HCT116 (cell line): Measurements from ENCODE around the gene SRGAP3. TPM values are rescaled to one million over a fixed set of nuclear protein-coding genes. Genes with fewer than 3 reads are reported as not detected.

ENCODE experiments used
- ATAC-seq: fragments of 200-7000 bp; cut with Tn5 transposase; 2 replicates; pipeline ENCODE4 v1.9.1; 2020; ENCODE audit warnings: mild to moderate bottlenecking, moderate library complexity
- BruUV-seq: library from RNA; stranded (reverse); fragments of 400-500 nt; replicated peaks from 2 replicates; lab custom pipeline; 2021; lab: Mats Ljungman, UMichigan
- CTCF ChIA-PET: fragments of 300-600 bp; sonication (Branson Sonifier 250); formaldehyde crosslinking; loops from one replicate; lab custom pipeline; 2021; ENCODE audit warnings: antibody characterized with exemption; lab: Charles Lee
- POLR2A ChIA-PET: fragments of 300-600, 350-600 bp; sonication (Branson Sonifier 250); formaldehyde crosslinking; loops from one replicate; lab custom pipeline; 2021; ENCODE audit warnings: antibody characterized with exemption; lab: Charles Lee
- RAD21 ChIA-PET, 2 experiments: fragments of 300-600 bp; sonication (Branson Sonifier 250); formaldehyde crosslinking; loops; one replicate each; lab custom pipeline; 2023; ENCODE audit warnings: low total read pairs in 2 of 2; ENCODE audit not compliant: uncharacterized antibody in 2 of 2, unreplicated experiment in 2 of 2, low non-redundant PET in 1 of 2; lab: Charles Lee
- DNase-seq: peaks from one replicate; pipeline ENCODE4 v3.0.0-alpha.2; 2010; ENCODE audit warnings: low read depth, low spot score
- H2AFZ ChIP-seq: fragments of 200-600 bp; shearing (Covaris generic), sonication (generic); 2 replicates; pipeline ENCODE4 v1.6.1; 2017; ENCODE audit warnings: low read depth, mixed run types, mixed read lengths, antibody characterized with exemption, low read length; ENCODE audit not compliant: poor library complexity, severe bottlenecking
- H3K27ac ChIP-seq: 2 replicates; pipeline ENCODE4 v1.5.1; 2012; ENCODE audit warnings: low read depth, low read length
- H3K27me3 ChIP-seq: fragments of 200-600 bp; sonication (generic); 2 replicates; pipeline ENCODE4 v1.6.1; 2016; ENCODE audit warnings: mixed run types, low read length, mixed read lengths; ENCODE audit not compliant: insufficient read depth
- H3K36me3 ChIP-seq, 2 experiments: fragments of 200-500 bp in 1 of 2; fragments of 200-600 bp in 1 of 2; sonication (Bioruptor generic) in 1 of 2; sonication (generic) in 1 of 2; 2 replicates each; pipeline versions ENCODE4 v1.5.1 to v1.6.1; 2014 to 2016; ENCODE audit warnings: low read length in 2 of 2, inconsistent platforms in 1 of 2, mixed read lengths in 1 of 2, mixed run types in 1 of 2; ENCODE audit not compliant: insufficient read depth in 2 of 2, control insufficient read depth in 1 of 2
- H3K4me1 ChIP-seq, 2 experiments: fragments of 200-600 bp in 1 of 2; sonication (generic) in 1 of 2; 2 replicates each; pipeline versions ENCODE4 v1.5.1 to v1.6.1; 2012 to 2017; ENCODE audit warnings: low read length in 2 of 2, inconsistent platforms in 1 of 2, mild to moderate bottlenecking in 1 of 2, mixed read lengths in 1 of 2, mixed run types in 1 of 2, moderate library complexity in 1 of 2; ENCODE audit not compliant: insufficient read depth in 2 of 2, control insufficient read depth in 1 of 2
- H3K4me2 ChIP-seq: fragments of 200-600 bp; sonication (generic); 2 replicates; pipeline ENCODE4 v1.6.1; 2017; ENCODE audit warnings: mixed run types, low read length, mixed read lengths
- H3K4me3 ChIP-seq, 2 experiments: fragments of 200-600 bp in 1 of 2; sonication (generic) in 1 of 2; replicated peaks in 1 of 2; 2 replicates each; pipeline ENCODE4 v1.5.1; 2011 to 2016; ENCODE audit warnings: low read length in 2 of 2, control low read depth in 1 of 2, low read depth in 1 of 2, mild to moderate bottlenecking in 1 of 2, mixed read lengths in 1 of 2, mixed run types in 1 of 2
- H3K79me2 ChIP-seq: fragments of 200-600 bp; sonication (generic); 2 replicates; pipeline ENCODE4 v1.6.1; 2017; ENCODE audit warnings: mild to moderate bottlenecking, mixed run types, low read length, moderate library complexity, mixed read lengths; ENCODE audit not compliant: insufficient read depth
- H3K9ac ChIP-seq: fragments of 200-600 bp; sonication (generic); 2 replicates; pipeline ENCODE4 v1.6.1; 2016; ENCODE audit warnings: low read length, mixed read lengths
- H3K9me2 ChIP-seq: fragments of 200-600 bp; sonication (generic), shearing (Covaris generic); 2 replicates; pipeline ENCODE4 v1.6.1; 2017; ENCODE audit warnings: mixed run types, mild to moderate bottlenecking, moderate library complexity; ENCODE audit not compliant: insufficient read depth
- H3K9me3 ChIP-seq, 2 experiments: fragments of 200-500 bp in 1 of 2; fragments of 200-600 bp in 1 of 2; sonication (Bioruptor generic) in 1 of 2; sonication (generic) in 1 of 2; 2 replicates each; pipeline ENCODE4 v1.6.1; 2014 to 2017; ENCODE audit warnings: low read length in 2 of 2, mixed read lengths in 2 of 2, inconsistent platforms in 1 of 2, low read depth in 1 of 2, mild to moderate bottlenecking in 1 of 2, mixed run types in 1 of 2, moderate library complexity in 1 of 2; ENCODE audit not compliant: control insufficient read depth in 1 of 2, insufficient read depth in 1 of 2
- H4K20me1 ChIP-seq: fragments of 200-600 bp; sonication (generic), shearing (Covaris generic); 2 replicates; pipeline ENCODE4 v1.6.1; 2017; ENCODE audit warnings: mixed run types, mild to moderate bottlenecking, moderate library complexity; ENCODE audit not compliant: insufficient read depth
- CBX3 ChIP-seq: IDR thresholded peaks from 2 replicates; pipeline ENCODE4 v1.6.1; 2012; ENCODE audit warnings: low read depth
- ELF1 ChIP-seq: IDR thresholded peaks from 2 replicates; pipeline ENCODE4 v1.6.1; 2012; ENCODE audit warnings: low read depth, borderline replicate concordance
- EZH2 ChIP-seq: fragments of 200-600 bp; sonication (generic); IDR thresholded peaks from 2 replicates; pipeline ENCODE4 v1.6.1; 2017; ENCODE audit warnings: antibody characterized with exemption, mixed run types
- FOSL1 ChIP-seq: IDR thresholded peaks from 2 replicates; pipeline ENCODE4 v1.6.1; 2012; ENCODE audit warnings: low read depth
- JUND ChIP-seq: IDR thresholded peaks from 2 replicates; pipeline ENCODE4 v1.6.1; 2012
- POLR2AphosphoS5 ChIP-seq: IDR thresholded peaks from 2 replicates; pipeline ENCODE4 v1.6.1; 2011; ENCODE audit warnings: mild to moderate bottlenecking, low read depth, low read length, moderate library complexity
- SIN3A ChIP-seq: IDR thresholded peaks from 2 replicates; pipeline ENCODE4 v1.6.1; 2012; ENCODE audit warnings: low read depth
- SP1 ChIP-seq: IDR thresholded peaks from 2 replicates; pipeline ENCODE4 v1.6.1; 2012; ENCODE audit warnings: low read depth
- SRF ChIP-seq: IDR thresholded peaks from 2 replicates; pipeline ENCODE4 v1.6.1; 2012; ENCODE audit warnings: low read depth
- TCF7L2 ChIP-seq: IDR thresholded peaks from 2 replicates; pipeline ENCODE4 v1.7.0; 2011; ENCODE audit warnings: borderline replicate concordance, inconsistent platforms; ENCODE audit not compliant: insufficient read depth, insufficient read length; ENCODE audit errors: extremely low read depth
- YY1 ChIP-seq: IDR thresholded peaks from 2 replicates; pipeline ENCODE4 v1.6.1; 2011; ENCODE audit warnings: low read length, low read depth, moderate library complexity, mild to moderate bottlenecking; ENCODE audit not compliant: insufficient replicate concordance; ENCODE audit errors: extremely low read depth
- ZFX ChIP-seq: fragments of 450-650 bp; IDR thresholded peaks from 2 replicates; pipeline ENCODE4 v1.6.1; 2017
- ZNF274 ChIP-seq: fragments of 200-500 bp; sonication (Bioruptor generic); IDR thresholded peaks from 2 replicates; pipeline ENCODE4 v1.6.1; 2014; ENCODE audit warnings: mild to moderate bottlenecking, low read depth, low read length, inconsistent platforms
- intact Hi-C: fragments of 100-400 bp; cut with micrococcal nuclease; formaldehyde crosslinking; loops from 2 replicates; pipeline ENCODE4 v1.10.0; 2022
- total RNA-seq: library from RNA; stranded (reverse); gene quantifications from one replicate; pipeline ENCODE4 v1.2.1, GENCODE V29; 2021; ENCODE audit not compliant: unreplicated experiment
- TF ChIP-seq, protein P1 (sequence below): IDR thresholded peaks from 2 replicates; pipeline ENCODE4 v1.6.1; 2012
- TF ChIP-seq, protein P2 (sequence below): IDR thresholded peaks from 2 replicates; pipeline ENCODE4 v1.6.1; 2012
- TF ChIP-seq, protein P3 (sequence below): IDR thresholded peaks from 2 replicates; pipeline ENCODE4 v1.6.1; 2012; ENCODE audit warnings: low read depth
- TF ChIP-seq, protein P4 (sequence below): IDR thresholded peaks from 2 replicates; pipeline ENCODE4 v1.6.1; 2011; ENCODE audit warnings: mild to moderate bottlenecking, low read length, moderate library complexity; ENCODE audit not compliant: insufficient replicate concordance; ENCODE audit errors: extremely low read depth

SRGAP3 gene
- total RNA-seq, 1 experiment from 2014 or later = 8.3 TPM

DNA sequence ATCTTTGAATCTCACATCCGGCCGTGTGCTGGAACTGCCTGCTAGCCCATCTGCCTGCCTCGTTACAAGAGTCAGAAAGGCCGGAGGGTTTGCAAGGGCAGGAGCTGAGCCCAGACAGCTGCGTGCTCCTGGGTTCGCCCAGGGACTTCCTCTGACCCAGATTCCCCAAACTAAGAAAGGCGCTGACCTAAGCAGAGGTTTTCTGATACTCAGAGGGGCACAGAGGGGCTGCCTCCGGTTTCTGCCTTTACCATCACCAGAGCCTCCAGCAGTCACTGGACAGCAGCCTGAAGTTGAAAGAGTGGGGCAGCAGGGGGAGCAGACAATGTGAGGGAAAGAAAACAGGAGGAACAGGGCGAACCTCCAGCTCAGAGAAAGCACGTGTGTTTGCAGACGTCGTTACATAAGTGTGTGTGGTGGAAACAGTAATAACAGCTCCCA lies 252.7 kb downstream of the SRGAP3 start:
- H3K79me2 ChIP-seq = no peaks in the 10 kb centered on the region
- ChIA-PET POLR2A (no interaction called here), CTCF (interaction anchor here (1.4 kb wide), 1 partner anchor 9 kb away, joined by 5 read pairs; no protein-coding TSS in a partner anchor), RAD21 (no interaction called here)
- no peaks in the 10 kb centered on the region for H3K9me2 ChIP-seq
- peak; percentile 36; the same call in 1 of the 2 replicates for ATAC-seq
- H3K4me2 ChIP-seq = no peak overlapping the region
- no peak for DNase-seq
- H3K36me3 ChIP-seq = no peaks in the 10 kb centered on the region
- H3K27me3 ChIP-seq = peaks cover 5% of the 10 kb centered on the region; the same call in 1 of the 2 replicates
- no peaks in the 10 kb centered on the region for H4K20me1 ChIP-seq
- intact Hi-C loops = no loop called here
- no peaks in the 10 kb centered on the region for H3K9me3 ChIP-seq
- no peaks in the 10 kb centered on the region for H3K4me1 ChIP-seq
- H3K9ac ChIP-seq = no peak overlapping the region
- H3K27ac ChIP-seq = no peak overlapping the region
- H3K4me3 ChIP-seq = no peak overlapping the region
- H2AFZ ChIP-seq = no peak overlapping the region
- no TSS peak for BruUV-seq
- TF ChIP-seq JUND = no peak
- TF ChIP-seq ELF1 = no peak
- no peak for TF ChIP-seq EZH2
- no peak for TF ChIP-seq YY1
- TF ChIP-seq SRF = no peak
- TF ChIP-seq, protein P1, sequence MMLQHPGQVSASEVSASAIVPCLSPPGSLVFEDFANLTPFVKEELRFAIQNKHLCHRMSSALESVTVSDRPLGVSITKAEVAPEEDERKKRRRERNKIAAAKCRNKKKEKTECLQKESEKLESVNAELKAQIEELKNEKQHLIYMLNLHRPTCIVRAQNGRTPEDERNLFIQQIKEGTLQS = no peak
- TF ChIP-seq ZFX = no peak
- TF ChIP-seq ZNF274 = no peak
- TF ChIP-seq, protein P2, sequence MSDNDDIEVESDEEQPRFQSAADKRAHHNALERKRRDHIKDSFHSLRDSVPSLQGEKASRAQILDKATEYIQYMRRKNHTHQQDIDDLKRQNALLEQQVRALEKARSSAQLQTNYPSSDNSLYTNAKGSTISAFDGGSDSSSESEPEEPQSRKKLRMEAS = no peak
- no peak for TF ChIP-seq CBX3
- TF ChIP-seq TCF7L2 = no peak
- TF ChIP-seq, protein P3, sequence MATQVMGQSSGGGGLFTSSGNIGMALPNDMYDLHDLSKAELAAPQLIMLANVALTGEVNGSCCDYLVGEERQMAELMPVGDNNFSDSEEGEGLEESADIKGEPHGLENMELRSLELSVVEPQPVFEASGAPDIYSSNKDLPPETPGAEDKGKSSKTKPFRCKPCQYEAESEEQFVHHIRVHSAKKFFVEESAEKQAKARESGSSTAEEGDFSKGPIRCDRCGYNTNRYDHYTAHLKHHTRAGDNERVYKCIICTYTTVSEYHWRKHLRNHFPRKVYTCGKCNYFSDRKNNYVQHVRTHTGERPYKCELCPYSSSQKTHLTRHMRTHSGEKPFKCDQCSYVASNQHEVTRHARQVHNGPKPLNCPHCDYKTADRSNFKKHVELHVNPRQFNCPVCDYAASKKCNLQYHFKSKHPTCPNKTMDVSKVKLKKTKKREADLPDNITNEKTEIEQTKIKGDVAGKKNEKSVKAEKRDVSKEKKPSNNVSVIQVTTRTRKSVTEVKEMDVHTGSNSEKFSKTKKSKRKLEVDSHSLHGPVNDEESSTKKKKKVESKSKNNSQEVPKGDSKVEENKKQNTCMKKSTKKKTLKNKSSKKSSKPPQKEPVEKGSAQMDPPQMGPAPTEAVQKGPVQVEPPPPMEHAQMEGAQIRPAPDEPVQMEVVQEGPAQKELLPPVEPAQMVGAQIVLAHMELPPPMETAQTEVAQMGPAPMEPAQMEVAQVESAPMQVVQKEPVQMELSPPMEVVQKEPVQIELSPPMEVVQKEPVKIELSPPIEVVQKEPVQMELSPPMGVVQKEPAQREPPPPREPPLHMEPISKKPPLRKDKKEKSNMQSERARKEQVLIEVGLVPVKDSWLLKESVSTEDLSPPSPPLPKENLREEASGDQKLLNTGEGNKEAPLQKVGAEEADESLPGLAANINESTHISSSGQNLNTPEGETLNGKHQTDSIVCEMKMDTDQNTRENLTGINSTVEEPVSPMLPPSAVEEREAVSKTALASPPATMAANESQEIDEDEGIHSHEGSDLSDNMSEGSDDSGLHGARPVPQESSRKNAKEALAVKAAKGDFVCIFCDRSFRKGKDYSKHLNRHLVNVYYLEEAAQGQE = no peak
- no peak for TF ChIP-seq SIN3A
- no peak for TF ChIP-seq FOSL1
- TF ChIP-seq POLR2AphosphoS5 = no peak
- TF ChIP-seq, protein P4, sequence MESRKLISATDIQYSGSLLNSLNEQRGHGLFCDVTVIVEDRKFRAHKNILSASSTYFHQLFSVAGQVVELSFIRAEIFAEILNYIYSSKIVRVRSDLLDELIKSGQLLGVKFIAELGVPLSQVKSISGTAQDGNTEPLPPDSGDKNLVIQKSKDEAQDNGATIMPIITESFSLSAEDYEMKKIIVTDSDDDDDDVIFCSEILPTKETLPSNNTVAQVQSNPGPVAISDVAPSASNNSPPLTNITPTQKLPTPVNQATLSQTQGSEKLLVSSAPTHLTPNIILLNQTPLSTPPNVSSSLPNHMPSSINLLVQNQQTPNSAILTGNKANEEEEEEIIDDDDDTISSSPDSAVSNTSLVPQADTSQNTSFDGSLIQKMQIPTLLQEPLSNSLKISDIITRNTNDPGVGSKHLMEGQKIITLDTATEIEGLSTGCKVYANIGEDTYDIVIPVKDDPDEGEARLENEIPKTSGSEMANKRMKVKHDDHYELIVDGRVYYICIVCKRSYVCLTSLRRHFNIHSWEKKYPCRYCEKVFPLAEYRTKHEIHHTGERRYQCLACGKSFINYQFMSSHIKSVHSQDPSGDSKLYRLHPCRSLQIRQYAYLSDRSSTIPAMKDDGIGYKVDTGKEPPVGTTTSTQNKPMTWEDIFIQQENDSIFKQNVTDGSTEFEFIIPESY = no peak
- no peak for TF ChIP-seq SP1
